Effector CD8-positive, alpha-beta T cell (primary cell): ENCODE measurements around the gene TMEM59L.

Experiments used
- DNase-seq: peaks from one replicate; lab custom pipeline; 2025; lab: John Stamatoyannopoulos, UW

TMEM59L gene

DNA sequence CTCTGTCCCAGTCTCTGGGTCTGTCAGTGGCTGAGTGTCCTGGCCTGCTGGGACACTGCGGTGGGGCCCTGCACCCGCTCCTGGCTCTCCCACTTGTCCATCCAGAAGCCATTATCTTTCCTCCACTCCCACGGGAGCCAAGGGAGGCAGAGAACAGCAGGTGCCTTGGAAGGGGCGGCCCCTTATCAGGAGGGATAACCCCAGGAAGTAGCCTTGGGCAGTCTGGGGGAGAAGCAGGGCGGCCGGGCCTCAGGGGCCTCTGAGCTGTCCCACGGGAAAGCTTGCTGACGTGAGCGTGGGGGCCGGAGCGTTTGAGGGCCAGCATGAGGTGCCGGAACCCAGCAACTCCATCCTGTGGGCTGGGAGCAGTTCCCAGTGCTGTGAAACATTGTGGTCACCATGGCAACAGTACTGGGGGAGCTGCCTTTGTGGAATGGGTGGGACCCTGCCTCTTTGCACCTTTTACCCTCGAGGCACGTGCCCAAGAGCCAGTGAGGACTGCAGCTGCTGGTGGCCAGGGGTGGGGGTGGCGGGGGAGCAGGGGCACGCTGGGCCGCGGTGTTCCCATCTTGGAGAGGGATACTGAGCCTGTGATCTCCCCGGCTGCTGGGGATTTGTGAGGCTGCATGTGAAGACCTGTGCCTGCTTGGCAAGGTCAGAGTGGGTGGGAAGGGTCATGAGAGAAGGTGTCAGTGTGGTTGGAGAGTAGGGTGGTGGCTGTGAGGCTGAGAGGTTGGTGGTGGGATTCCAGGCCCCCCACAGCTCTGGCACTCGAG is 45.1 kb downstream of the TMEM59L start:
- DNase-seq = no peak

DNA sequence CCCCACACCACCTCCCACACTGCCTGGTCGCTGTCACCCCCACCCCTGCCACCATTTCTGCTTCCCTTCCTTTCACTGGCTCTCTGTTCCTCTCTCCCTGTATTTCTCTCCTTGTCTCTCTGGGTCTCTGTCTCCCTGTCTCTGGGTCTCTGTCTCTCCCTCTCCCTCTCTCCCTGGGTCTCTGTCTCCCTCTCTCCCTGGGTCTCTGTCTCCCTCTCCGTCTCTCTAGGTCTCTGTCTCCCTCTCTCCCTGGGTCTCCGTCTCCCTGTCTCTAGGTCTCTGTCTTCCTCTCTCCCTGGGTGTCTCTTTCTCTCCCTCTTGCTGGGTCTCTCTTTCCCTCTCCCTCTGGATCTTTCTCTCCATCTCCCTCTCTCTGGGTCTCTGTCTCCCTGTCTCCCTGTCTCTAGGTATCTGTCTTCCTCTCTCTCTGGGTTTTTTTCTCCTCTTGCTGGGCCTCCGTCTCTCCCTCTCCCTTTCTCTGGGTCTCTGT is 45.7 kb downstream of the TMEM59L start:
- DNase-seq = no peak

DNA sequence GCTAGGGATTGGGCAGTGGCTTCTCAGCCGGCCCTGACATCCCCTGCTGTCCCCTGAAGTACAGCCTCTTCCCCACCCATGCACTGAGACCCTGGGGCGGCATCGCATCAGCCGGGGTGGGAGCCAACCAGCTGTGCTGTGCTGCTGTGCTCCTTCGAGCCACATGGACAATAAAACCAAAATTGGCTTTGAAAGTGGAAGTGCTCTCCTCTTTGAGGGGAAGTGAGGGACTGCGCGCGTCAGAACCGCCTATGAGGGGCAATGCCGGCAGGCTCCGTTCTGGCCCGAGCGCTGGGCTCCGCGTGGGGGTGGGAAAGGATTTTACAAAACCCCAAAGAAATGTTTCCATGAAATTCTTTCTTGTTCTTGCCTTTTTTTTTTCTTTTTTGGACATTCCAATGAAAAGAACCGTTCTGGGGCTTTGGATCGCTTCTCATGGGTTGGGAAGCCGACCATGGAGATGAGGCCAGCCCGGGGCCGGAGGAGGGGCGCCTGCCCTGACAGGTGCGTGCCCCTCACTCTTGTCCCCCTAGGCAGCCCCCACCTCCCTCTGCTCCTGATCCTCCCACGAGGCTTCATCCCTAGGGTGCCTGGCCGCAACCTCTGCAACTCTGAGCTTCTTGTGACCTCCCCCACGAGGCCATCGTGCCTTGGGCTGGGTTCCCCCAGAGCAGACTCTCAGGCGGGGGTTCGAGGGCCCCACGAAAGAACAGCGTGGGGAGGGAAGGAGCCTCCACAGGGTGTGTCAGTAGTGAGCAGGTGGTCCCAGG is 46.8 kb downstream of the TMEM59L start:
- no peak for DNase-seq

DNA sequence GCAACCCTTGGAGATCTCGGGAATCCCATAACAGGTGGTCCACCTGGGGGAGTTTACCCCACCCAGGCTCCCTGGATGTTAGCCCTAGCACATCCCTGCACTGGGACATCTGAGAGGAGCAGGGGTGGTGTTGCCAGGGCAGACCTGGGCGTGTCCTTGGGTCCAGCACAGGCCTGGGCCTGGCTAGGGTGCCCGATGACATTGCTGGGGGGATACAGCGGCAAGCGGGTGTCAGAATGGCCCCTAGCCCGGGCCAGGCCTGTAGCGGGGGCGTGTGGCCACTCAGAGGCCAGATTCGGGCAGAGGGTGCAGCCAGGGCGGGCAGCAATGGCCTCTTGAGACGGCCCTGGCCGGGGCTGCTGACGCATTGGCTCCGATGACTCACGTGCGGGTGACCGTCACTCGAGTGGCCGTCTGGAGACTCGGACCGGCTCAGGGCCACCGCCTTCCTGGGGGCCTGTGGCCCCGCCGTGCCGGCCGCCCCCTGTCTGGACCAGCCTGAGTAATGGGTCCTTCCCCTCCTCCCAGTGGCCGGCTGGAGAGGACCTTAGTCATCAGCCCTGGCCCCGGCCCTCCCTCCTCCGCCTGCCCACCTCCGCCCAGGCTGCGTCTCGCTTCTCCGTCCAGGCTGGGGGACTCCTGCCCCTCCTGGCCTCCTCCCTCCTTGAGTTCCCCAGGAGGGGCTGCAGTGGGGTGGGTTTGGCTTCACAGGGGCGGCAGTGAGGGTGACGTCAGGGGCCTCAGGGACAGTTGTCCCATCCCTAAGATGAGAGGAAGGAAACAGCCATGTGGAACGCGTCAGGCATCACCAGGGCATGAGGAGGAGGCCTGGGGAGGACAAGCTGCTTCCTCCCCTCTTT is 47.6 kb downstream of the TMEM59L start:
- no peak for DNase-seq

DNA sequence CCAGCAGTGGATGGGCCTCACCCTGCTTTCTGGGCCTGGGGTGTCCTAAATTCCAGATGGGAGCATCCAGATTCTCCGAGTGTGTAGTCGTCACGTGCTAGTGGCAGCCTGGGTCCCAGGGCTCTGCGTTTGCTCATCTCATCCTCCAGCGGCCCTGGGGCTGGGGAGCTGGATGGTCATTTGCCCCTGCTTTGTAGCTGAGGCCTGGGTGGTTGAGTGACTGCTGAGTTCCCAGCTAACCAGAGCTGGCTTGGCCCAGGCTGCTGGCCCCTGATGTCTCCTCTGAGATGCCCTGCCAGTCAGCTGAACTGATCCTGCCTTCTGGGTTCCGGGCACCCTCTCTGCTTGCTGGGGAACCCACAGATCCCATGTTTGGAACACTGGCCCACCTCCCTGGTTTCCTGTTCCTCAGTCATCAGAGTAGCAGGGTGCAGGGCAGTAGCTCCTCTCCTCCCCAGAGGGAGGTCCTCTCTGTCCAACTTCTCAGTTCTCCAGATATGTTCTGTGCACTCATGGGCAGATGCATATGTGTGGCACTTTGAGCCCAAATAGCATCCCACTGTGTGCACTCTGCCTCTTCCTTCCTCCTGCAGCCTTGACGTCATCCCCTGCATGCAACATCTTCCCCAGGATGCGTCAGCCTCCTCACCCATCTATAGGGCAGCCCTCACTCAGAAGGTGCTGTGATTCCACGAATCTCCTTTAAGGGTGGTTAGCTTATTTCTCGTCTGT is 48.4 kb downstream of the TMEM59L start:
- no peak for DNase-seq

DNA sequence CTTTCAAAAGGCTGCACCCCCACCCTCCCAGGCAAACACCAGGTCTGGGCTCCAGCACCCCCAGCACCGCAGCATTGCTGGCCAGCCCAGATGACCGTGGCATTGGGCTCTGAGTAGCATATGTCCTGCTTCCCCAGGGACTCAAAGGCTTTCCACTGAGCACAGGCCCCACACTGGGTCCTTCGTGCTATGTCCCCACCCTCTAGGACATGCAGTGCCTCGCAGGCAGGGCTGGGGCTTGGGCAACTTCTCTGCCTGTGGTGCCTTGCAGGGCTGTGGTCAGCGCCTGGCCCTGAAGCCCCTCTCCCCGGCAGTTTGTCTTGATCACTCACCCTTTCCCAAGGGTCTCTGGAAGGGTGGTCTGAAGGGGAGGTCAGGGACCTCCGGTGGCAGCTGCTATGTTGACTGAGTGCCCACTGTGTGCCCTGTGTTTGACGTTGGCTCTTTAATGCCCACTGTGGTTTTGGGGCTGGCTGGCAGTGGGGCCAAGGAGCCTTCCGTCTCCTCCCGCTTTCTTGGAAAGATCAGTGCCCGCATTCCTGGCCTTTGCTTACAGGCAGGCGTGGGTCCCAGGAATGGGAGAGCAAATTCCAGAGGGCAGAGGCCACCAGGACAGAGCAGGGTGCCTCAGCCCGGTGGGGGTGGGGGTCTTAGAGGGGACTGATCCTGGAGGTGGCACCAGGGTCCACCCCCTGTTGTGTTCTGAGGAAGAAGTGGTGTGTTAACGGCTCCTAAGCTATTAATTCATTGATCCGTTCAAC is 50.5 kb downstream of the TMEM59L start:
- no peak for DNase-seq

DNA sequence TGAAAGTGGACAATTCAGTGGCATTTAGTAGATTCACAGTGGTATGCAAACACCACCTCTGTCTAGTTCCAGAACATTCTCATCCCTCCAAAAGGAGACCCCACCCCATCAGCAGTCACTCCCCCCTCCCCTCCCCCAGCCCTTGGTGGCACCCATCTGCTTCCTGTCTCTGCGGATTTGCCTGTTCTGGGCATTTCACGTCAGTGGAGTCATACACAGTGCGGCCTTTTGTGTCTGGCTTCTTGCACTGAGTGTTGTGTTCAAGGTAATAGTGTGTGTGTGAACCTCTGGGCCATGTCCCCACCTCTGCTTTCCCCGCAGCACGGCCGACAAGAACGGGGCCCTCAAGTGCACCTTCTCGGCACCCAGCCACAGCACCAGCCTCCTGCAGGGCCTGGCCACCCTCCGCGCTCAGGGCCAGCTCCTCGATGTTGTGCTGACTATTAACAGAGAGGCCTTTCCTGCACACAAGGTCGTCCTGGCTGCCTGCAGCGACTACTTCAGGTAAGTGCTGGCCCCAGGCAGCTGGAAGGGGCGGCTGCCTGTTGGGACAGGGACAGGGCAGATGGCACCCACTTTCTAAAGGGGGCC is 51.4 kb downstream of the TMEM59L start:
- DNase-seq = peak; percentile 16

DNA sequence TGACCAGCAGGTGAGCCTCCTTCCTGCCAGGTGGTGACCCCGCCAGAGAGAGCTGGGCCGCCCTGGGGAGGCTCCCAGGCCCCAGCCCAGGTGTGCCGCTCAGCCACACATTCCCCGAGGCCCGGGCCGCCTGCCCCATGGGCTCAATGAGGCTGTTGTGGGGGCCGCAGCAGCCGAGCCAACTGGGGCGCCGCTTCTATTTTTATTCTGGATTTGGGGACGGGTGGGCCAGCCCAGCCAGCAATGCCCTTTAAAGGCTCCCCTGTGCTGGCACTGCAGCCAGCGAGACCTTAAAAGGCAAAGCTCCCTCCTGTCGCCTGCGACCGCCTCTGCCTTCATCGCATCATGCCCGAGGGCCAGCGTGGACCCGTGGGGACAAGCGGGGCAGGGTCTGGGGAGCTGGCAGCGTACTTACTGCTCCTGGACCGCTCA is 53.1 kb downstream of the TMEM59L start:
- no peak for DNase-seq

DNA sequence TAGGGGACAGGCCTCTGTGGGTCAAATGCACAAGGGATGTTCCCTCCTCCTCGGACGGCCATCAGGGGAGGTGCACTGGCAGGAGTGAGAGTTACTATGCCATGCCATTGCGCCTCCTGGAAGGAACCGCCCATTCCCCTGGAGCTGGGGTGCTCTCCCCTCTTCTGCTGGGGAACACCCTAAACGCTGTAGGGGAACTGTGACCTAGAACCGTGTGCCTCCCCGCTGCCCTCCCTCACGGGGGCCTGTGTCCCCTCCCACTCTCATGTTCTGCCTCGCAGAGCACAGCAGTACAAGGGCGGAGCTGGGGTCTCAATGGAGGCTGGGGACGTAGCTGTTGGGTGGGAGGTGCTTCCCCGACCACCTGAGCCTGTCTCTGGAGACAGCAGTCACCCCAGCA is 53.6 kb downstream of the TMEM59L start:
- DNase-seq = no peak

DNA sequence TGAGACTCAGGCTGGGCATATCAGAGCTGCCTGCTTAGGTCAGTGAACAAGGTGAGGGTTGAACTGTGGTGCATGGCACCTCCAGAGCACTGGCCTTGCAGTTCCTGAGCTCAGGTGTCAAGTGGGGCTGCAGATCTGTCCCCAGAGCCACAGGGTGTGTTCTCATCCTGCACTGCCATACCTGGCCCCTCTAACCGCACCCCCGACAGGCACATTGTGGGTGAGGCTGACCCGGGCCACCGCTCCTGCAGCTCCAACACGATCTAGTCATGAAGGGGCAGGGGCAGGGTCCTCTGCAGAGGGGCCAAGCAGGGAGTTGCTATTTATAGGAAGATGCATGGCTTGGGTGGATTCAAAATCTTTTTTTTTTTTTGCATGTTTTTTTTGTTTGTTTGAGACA is 54.1 kb downstream of the TMEM59L start:
- no peak for DNase-seq

DNA sequence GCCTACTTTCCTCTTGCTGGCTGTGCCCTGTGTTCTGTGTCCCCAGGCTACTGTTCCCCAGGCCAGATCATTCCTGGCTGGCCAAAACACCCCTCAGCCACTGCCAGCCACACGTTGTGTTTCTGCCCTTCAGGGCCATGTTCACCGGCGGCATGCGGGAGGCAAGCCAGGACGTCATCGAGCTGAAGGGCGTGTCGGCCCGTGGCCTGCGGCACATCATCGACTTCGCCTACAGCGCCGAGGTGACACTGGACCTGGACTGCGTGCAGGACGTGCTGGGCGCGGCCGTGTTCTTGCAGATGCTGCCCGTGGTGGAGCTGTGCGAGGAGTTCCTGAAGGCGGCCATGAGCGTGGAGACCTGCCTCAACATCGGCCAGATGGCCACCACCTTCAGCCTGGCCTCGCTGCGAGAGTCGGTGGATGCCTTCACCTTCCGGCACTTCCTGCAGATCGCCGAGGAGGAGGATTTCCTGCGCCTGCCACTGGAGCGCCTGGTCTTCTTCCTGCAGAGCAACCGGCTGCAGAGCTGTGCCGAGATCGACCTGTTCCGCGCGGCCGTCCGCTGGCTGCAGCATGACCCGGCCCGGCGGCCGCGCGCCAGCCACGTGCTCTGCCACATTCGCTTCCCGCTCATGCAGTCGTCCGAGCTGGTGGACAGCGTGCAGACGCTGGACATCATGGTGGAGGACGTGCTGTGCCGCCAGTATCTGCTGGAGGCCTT is 55.0 kb downstream of the TMEM59L start:
- DNase-seq = no peak

DNA sequence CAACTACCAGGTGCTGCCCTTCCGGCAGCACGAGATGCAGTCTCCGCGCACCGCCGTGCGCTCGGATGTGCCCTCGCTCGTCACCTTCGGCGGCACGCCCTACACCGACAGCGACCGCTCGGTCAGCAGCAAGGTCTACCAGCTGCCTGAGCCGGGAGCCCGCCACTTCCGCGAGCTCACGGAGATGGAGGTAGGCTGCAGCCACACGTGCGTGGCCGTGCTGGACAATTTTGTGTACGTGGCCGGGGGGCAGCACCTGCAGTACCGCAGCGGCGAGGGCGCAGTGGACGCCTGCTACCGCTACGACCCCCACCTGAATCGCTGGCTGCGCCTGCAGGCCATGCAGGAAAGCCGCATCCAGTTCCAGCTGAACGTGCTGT is 55.6 kb downstream of the TMEM59L start:
- DNase-seq = no peak

DNA sequence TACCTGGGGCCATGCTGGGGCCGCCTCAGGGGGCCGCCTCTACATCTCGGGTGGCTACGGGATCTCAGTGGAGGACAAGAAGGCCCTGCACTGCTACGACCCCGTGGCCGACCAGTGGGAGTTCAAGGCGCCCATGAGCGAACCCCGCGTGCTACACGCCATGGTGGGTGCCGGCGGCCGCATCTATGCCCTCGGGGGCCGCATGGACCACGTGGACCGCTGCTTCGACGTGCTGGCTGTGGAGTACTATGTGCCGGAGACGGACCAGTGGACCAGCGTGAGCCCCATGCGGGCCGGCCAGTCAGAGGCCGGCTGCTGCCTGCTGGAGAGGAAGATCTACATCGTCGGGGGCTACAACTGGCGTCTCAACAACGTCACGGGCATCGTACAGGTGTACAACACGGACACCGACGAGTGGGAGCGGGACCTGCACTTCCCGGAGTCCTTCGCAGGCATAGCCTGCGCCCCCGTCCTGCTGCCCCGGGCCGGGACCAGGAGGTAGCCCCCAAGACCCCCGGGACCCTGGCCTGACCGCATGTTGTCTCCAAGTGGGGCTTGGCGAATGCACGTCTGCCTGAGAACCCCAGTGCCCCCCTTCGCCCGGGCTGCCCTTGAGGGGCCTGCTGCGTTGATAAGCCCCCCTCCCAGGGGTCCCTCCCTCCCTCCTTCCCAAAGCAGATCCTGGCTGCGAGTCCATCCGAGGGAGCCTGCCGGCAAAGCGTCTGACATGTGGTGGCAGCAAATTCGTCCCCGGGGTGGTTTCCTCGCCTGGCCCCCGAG is 56.3 kb downstream of the TMEM59L start:
- no peak for DNase-seq

DNA sequence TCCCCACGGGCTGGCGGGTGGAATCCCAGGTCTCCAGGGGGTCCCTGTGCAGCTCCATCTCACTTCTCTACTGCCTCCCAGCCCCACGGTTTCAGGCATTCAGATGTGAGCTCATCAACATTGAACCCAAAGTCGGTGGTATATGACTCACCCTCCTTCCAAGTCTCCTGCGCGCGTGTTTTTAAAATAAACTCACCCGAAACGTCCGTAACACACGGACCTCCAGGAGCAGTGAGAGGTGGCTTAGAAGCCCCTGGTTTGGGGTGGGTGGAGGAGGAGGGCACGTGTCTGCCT is 56.8 kb downstream of the TMEM59L start:
- no peak for DNase-seq

DNA sequence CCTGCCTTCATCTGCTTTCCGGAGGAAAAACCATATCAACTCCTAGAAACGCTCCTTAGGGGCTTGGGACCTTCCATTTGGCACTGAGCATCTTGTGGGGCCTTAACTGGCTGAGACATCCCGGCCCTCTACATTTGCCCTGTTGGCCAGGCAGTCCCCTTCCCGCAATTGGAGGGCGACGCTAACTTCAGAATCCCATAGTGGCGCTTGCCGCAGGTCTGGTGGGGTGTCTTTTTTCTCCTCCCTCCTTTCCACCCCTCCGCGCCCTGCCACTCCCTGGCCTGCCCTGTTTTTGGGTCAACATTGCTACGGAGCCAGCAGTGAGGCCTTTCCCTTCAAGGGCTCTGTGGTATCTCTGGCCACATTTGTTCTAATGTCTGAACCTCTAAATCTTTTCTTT is 57.2 kb downstream of the TMEM59L start:
- DNase-seq = no peak

DNA sequence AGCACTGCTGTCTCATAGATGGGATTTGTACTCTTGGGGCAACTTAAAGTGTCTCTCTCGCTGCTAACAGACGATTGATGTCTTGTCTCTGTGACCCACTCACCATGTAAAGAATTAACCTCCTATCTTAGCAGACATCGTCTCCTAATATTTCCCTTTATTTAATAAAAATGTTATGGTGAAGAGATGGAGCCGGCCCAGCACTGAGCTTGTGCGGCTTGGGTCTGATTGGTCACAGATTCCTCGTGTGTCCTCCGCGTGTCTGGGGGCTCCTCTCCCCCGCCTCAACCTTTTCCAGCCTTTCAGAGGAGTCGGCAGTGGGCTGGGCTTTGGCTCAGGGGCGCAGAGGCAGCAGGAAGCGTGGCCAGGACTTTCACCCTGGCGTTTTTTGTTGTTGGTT is 57.6 kb downstream of the TMEM59L start:
- no peak for DNase-seq
